Occipital lobe (tissue), 2 donors: Measurements from ENCODE around the gene MPP1. TPM values are rescaled to one million over a fixed set of nuclear protein-coding genes. Genes with fewer than 3 reads are reported as not detected.

Experiments used
- DNase-seq: peaks from one replicate; lab custom pipeline; 2025; lab: John Stamatoyannopoulos, UW
- total RNA-seq: library from RNA; depleted of rRNA; stranded (reverse); fragments of >200 nt; gene quantifications from one replicate; pipeline ENCODE4 v1.2.3, GENCODE V29; 2014

The MPP1 gene
- total RNA-seq, 1 donor from 2014 or later = 15.1 TPM

GRCh38 chrX:154775419-154776349 is 29.6 kb downstream of the MPP1 start:
- DNase-seq = no peak

DNA sequence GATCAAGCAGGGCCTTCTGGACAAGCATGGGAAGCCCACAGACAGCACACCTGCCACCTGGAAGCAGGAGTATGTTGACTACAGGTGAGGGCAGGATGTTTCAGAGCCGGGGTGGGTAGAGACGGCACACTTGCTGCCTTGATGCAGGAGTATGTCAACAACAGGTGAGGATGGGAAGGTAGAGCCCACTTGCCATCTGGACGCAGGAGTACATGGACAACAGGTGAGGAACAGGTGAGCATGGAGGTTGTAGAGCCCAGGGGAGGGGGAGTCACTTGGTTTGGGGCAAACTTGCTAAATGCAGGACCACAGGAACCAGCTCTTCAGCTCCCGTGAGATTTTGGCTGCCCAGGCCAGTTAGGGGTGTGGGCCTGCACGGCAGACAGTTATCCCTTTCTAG is 30.7 kb downstream of the MPP1 start:
- no peak for DNase-seq

GRCh38 chrX:154762537-154763296 is 42.6 kb downstream of the MPP1 start, which contains the start of gene DKC1:
Gene DKC1, plus strand, starts transcription at chrX:154762864. Its CDS starts 102 bp downstream, at chrX:154762966.
- DNase-seq = peak; percentile 89

DNA sequence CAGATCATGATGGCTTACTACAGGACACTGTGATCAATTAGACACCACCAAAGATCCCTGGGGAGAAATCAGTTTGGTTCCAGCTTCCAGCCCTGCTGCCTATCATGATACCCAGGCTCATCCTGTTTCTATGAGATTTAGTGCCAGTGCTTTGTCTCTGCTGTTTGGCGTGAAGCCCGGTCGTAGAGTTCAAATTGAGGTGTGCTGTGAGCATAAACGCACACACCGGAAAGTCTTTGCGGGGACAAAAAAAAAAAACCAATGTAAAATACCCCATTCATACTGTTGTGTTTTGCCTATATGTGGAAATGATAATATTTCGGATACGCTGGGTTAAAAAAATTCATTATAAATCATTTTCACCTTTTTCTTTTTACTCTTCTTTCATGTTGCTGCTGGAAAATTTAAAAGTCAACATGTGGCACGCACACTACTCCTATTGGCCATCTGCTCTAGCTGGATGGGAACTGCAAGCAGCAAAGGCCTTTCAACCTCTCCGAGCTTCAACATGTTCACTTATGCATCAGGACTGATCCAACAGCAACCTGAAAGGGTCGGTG is 43.2 kb downstream of the MPP1 start:
- DNase-seq = no peak

DNA sequence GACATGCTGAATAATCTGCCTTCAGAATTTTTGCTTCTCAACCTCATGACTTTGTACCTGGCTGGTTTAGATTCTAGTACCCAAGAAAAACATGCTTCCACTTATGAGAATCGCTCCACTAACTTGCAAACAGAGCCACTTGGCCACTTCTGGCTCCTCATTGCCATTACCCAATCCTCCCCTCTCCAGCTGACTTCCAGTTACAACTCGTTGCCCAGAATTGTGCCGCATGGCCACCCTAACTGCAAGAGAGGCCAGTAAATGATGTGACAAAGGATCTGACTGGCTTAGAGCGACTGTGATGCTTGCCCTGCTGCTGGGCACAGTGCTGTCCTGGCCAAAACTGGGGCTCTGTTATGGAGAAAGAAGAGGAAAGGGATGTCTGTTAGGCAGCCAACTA is 46.6 kb downstream of the MPP1 start:
- no peak for DNase-seq

GRCh38 chrX:154751669-154752271 is 53.5 kb downstream of the MPP1 start:
- no peak for DNase-seq

GRCh38 chrX:154751203-154751668 is 54.0 kb downstream of the MPP1 start:
- DNase-seq = no peak

DNA sequence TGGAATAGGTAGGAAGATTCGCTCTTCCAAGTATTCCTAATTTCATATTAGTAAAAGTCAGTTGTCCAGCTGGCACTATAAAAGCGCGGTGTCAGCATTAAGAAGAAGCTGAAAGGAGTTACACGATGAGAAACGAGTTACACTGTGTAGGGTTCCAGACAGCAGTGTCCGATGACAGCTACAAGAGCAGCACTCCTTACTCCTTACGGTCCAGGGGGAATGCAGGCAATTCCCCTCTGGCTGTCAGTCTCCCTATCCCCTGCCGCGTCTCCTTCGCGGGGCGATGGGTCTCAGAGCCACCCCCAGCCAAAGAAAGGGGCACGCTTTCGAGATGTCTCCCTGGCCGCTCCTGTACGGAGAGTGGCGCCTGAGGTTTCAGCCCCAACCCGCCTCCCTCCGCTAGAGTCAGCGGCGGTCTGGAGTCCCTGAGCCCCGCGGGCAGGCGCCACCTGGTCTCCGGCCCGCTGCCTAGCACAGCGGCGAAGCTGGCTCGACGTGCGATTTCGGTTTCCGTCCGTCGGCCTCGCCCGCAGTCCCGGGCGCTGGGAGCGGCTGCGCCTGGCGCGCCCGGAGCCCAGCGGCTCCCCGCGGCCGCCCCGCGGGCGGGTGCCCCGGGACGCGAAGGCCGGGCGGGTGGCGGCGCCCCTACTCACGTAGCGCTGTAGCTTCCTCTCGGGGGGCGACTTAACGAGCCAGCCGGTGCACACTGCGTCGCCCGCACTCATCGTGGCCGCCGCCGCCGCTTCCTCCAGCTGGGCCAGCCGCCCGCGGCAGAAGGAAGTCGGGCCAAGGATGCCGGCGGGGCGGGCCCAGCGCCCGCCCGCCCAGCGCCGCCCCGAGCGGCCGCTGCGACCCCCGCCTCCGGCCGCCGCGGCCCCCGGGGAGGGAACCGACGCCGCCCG is 54.7 kb downstream of the MPP1 start, which contains the start of gene GAB3:
Gene GAB3, minus strand, starts transcription at position 777 of the 902 bp plus-strand sequence. Its CDS starts 52 bp downstream, at position 725.
- no peak for DNase-seq

DNA sequence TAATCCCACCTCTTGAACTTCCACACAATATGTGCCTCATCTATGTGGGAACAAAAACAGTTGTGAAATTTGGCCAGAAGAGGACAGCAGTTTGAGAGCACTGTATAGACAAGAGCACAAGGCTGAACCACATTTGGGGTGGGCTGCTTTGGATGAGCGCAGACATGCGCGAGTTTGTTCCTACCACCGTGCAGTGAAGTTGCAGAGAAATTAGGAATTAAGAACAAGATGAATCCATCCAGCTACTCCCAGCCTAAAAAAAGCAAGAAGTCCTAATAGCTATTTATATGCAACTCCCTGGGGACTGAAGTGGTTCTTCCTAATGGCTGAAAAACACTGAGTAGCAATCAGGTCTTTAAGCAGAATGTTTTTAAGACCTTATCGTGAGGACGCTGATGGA is 55.4 kb downstream of the MPP1 start:
- no peak for DNase-seq

- no peak for DNase-seq
These were observed 56.5 kb downstream of the MPP1 start for GRCh38 chrX:154748712-154749339.

GRCh38 chrX:154742613-154743012 is 62.7 kb downstream of the MPP1 start:
- no peak for DNase-seq

DNA sequence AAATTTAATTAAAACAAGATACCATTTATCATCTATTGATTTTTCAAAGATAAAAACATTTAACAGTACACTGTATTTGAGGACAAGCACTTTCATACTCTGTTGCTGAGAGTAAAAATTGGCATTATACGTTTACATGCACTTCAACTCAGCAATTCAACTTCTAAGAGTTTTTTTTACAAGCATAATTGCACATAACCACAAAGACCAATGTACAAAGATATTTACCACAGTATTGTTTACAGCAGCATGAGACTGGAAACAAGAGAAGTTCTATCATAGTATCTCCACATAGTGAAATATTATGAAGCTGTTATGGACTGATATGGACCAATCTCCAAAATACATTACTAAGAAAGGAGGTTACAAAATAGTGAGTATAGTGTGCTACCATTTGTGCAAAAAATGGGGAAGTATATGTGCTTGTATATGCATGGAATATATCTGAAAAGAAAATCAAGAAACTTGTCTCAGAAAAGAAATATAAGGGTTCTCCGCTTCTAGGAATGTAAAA is 65.3 kb downstream of the MPP1 start:
- no peak for DNase-seq

- no peak for DNase-seq
These were observed 67.1 kb downstream of the MPP1 start for GRCh38 chrX:154738011-154738738.

DNA sequence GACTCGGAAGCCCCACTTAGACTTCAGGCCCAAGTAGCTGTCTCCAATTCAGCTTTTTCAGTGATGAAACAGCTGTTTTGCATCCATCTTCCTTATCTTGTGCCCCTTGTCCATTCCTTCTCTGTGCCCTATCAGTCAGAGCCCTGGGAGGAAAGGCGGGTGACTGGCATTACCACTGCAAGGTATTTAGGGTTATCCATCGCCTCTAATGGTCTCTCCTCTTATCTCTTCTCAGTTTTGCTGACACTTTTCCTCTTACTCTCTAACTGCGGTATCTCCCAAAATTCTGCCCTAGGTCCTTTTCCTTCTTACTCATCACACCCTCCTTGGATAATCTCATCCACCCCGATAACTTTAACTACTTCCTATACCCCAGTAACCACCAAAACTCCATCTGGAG is 68.1 kb downstream of the MPP1 start:
- DNase-seq = no peak

DNA sequence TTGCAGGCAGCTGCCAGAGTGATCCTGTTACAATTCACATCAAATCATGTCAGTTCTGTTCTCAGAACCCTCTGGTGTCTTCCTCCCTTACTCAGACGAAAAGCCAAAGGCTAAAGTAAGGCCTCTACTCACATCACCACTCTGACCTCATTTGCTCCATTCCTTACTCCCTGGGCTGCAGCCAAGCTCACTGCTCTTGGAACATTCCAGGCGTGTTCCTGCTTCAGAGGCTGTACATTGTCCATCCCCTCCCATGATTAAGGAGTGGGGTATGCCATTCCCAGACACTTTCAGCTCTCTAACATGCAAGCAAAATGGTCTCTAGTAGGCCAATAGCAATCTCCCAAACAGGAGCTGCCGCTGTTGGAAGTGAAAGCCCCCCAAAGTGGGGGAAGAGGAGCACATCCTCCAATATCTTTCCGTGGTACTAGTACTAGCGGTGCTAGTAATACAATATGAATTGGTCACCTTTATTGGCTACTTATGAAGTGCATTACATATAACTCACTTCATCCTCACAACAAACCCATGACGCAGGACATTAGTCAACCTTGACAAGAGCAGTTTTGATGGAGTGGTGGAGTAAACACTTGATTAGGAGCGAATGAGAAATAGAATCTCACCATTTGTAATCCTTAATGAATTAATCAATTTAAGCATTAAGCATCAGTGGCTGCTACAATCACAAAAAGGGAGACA is 69.4 kb downstream of the MPP1 start:
- no peak for DNase-seq

DNA sequence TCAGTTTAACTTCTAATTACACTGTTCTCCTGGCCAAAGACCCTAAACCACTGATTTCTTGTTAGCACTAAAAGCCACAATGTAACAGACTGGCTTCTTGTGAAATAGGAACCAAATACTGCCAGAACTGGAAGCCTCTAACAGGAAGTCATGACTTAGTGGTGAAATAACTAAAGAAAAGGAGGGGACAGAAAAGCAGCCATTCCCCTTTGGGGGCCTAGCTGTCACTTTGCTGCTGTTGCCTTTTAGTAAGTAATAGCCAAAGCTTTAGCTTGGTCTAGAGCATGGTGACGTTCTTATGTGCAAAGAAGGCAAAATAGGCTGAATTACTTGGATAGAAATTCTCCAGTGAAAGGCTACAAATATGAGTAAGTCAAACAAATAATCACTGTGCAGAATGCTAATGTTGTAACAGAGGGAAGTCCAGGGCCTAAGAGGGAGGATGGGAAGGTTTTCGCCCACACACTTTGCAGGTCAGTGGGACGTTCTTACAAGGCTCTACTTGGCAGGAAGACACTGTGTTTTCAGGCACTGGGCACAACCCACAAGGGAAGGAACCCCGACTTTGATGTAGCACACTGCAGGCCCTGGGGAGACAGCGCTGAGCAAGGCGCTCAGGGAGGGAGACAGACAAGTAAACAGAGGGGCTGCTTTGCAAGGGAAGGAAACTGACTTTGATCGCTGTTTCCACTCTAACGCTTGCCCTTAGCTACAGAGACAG is 71.1 kb downstream of the MPP1 start:
- DNase-seq = no peak

DNA sequence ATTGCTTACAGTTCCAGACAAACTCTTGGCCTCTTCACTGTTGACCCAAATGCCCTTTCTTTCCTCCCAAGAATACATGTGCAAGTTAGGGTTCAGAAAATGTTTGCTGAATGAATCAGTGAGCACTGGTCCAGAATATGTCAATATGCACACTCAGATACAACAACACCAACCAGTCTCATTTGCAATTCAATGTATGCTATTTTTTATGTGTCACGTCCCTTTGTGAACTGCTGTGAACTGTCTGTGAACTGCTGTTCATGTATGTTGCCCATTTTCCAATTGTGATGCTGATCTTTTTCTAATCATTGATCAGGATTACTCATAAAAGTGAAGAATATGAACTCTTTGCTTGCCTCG is 72.2 kb downstream of the MPP1 start:
- no peak for DNase-seq
